CD14-positive monocyte (primary cell): ENCODE results near the gene TPSG1. TPM values are rescaled to one million over a fixed set of nuclear protein-coding genes. Genes with fewer than 3 reads are reported as not detected.
"Not testable (repeated sequence)": the region's sequence is repeated elsewhere in the genome, so short reads cannot be mapped to it uniquely, and the experiment has no call there.

Source experiments
- DNase-seq, 3 donors: peaks; one replicate each; pipeline ENCODE4 v3.0.0-alpha.2; 2011 to 2022
- H2AFZ ChIP-seq: 2 replicates; pipeline ENCODE4 v1.6.0; 2012; ENCODE audit warnings: mild to moderate bottlenecking, low read depth, low read length, inconsistent platforms; ENCODE audit not compliant: insufficient read depth, poor library complexity, severe bottlenecking
- H3K27ac ChIP-seq, 2 donors: 1 replicate in 1 of 2; 2 replicates in 1 of 2; pipeline ENCODE4 v1.5.1; 2012 to 2013; ENCODE audit warnings: low read length in 2 of 2, control low read depth in 1 of 2, inconsistent platforms in 1 of 2, low read depth in 1 of 2, mild to moderate bottlenecking in 1 of 2
- H3K27me3 ChIP-seq, 2 donors: one replicate each; pipeline versions ENCODE4 v1.6.0 to v1.6.1; 2011 to 2013; ENCODE audit warnings: low read length in 2 of 2; ENCODE audit not compliant: control insufficient read depth in 2 of 2, insufficient read depth in 2 of 2
- H3K36me3 ChIP-seq, 2 donors: replicated peaks in 1 of 2; 1 replicate in 1 of 2; 2 replicates in 1 of 2; pipeline versions ENCODE4 v1.5.1 to v1.6.1; 2012 to 2013; ENCODE audit warnings: low read length in 2 of 2, control low read depth in 1 of 2, inconsistent platforms in 1 of 2, mild to moderate bottlenecking in 1 of 2; ENCODE audit not compliant: insufficient read depth in 2 of 2, control insufficient read depth in 1 of 2
- H3K4me1 ChIP-seq, 2 donors: 1 replicate in 1 of 2; 2 replicates in 1 of 2; pipeline versions ENCODE4 v1.5.1 to v1.6.1; 2012 to 2013; ENCODE audit warnings: low read length in 2 of 2, control low read depth in 1 of 2, inconsistent platforms in 1 of 2, mild to moderate bottlenecking in 1 of 2, moderate library complexity in 1 of 2; ENCODE audit not compliant: insufficient read depth in 2 of 2, control insufficient read depth in 1 of 2
- H3K4me2 ChIP-seq: replicated peaks from 2 replicates; pipeline ENCODE3; 2012; ENCODE audit warnings: low read length, moderate library complexity, mild to moderate bottlenecking; ENCODE audit not compliant: poor library complexity, severe bottlenecking; ENCODE audit errors: extremely low read depth
- H3K4me3 ChIP-seq, 3 experiments: fragments of 200-600 bp in 1 of 3; sonication (generic) in 1 of 3; replicated peaks in 1 of 3; 1 replicate in 2 of 3; 2 replicates in 1 of 3; pipeline ENCODE4 v1.5.1; 2011 to 2013; ENCODE audit warnings: low read length in 3 of 3, mild to moderate bottlenecking in 3 of 3, control low read depth in 2 of 3, low read depth in 2 of 3, inconsistent platforms in 1 of 3, moderate library complexity in 1 of 3
- H3K79me2 ChIP-seq: 2 replicates; pipeline ENCODE4 v1.6.0; 2012; ENCODE audit warnings: mild to moderate bottlenecking, control low read depth, inconsistent platforms, low read length, moderate library complexity; ENCODE audit not compliant: insufficient read depth
- H3K9ac ChIP-seq: 2 replicates; pipeline ENCODE4 v1.6.0; 2017; ENCODE audit warnings: low read length, mild to moderate bottlenecking; ENCODE audit not compliant: insufficient read depth, poor library complexity, severe bottlenecking
- H3K9me3 ChIP-seq, 2 donors: replicated peaks in 1 of 2; 1 replicate in 1 of 2; 2 replicates in 1 of 2; pipeline versions ENCODE4 v1.5.1 to v1.6.1; 2012 to 2013; ENCODE audit warnings: low read length in 2 of 2, control low read depth in 1 of 2; ENCODE audit not compliant: control insufficient read depth in 1 of 2, insufficient read depth in 1 of 2
- H4K20me1 ChIP-seq: 2 replicates; pipeline ENCODE4 v1.6.0; 2012; ENCODE audit warnings: mild to moderate bottlenecking, low read length, control low read depth, moderate library complexity; ENCODE audit not compliant: insufficient read depth
- H3K27ac Mint-ChIP-seq, 7 donors: one replicate each; pipeline ENCODE4 v1.8.0; 2020; ENCODE audit warnings: mild to moderate bottlenecking in 7 of 7, mixed read lengths in 7 of 7, moderate library complexity in 6 of 7, inconsistent platforms in 2 of 7
- H3K27me3 Mint-ChIP-seq, 3 donors: one replicate each; pipeline ENCODE4 v1.8.0; 2021 to 2022; ENCODE audit warnings: low read depth in 3 of 3, mild to moderate bottlenecking in 3 of 3, mixed read lengths in 3 of 3, moderate library complexity in 3 of 3, inconsistent platforms in 1 of 3
- H3K36me3 Mint-ChIP-seq, 2 donors: one replicate each; pipeline ENCODE4 v1.8.0; 2020; ENCODE audit warnings: mixed read lengths in 2 of 2, inconsistent platforms in 1 of 2, mild to moderate bottlenecking in 1 of 2
- H3K4me1 Mint-ChIP-seq: one replicate; pipeline ENCODE4 v1.8.0; 2020; ENCODE audit warnings: mild to moderate bottlenecking, mixed read lengths
- H3K4me3 Mint-ChIP-seq, 2 donors: one replicate each; pipeline ENCODE4 v1.8.0; 2020; ENCODE audit warnings: mild to moderate bottlenecking in 2 of 2, mixed read lengths in 2 of 2, moderate library complexity in 1 of 2
- H3K9me3 Mint-ChIP-seq, 7 donors: one replicate each; pipeline ENCODE4 v1.8.0; 2020 to 2022; ENCODE audit warnings: mixed read lengths in 7 of 7, mild to moderate bottlenecking in 6 of 7, moderate library complexity in 6 of 7, inconsistent platforms in 2 of 7
- WGBS: methylation state at CpG from one replicate; pipeline ENCODE4 v1.1.5; 2013; ENCODE audit warnings: missing lambda C conversion rate; ENCODE audit not compliant: insufficient coverage; 5-methylcytosine and 5-hydroxymethylcytosine counted together
- intact Hi-C, 2 donors: fragments of 100-400 bp; cut with micrococcal nuclease; formaldehyde crosslinking; loops; one replicate each; pipeline versions ENCODE4 v1.15.0 to v1.15.1; 2023
- polyA plus RNA-seq, 3 donors: library from polyadenylated mRNA; depleted of rRNA in 1 of 3; unstranded in 2 of 3; stranded (reverse) in 1 of 3; fragments of 300-500 nt in 2 of 3; fragments of >200 nt in 1 of 3; fragmentation: Illumina TruSeq in 2 of 3; gene quantifications; 1 replicate in 2 of 3; 2 replicates in 1 of 3; pipeline ENCODE4 v1.2.3, GENCODE V29; 2012 to 2021
- TF ChIP-seq, protein P1 (sequence below): fragments of 200-600 bp; IDR thresholded peaks from one replicate; pipeline ENCODE4 v1.8.0; 2022; ENCODE audit warnings: antibody characterized with exemption, mild to moderate bottlenecking

TPSG1 gene
- polyA plus RNA-seq, 3 donors: not detected

DNA sequence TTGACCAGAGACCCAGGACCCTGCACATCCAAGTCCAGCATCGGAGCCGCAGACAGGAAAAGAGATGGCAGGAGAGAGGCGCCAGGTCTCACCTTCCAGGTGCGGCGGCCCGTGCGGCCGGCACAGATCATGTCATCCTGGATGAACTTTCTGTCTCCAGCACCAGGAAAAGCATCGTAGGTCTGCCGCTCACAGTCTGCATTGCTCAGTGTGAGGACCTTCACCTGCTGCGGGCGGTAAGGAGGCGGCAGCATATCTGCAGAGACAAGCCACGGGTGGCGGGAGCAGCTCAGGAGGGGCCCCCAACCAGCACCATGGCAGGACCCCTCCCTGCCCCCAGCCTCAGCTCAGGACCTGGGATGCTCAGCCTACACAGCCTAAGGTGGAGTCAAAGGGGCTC, 48.7 kb upstream of the TPSG1 start:
- TF ChIP-seq, protein P1, sequence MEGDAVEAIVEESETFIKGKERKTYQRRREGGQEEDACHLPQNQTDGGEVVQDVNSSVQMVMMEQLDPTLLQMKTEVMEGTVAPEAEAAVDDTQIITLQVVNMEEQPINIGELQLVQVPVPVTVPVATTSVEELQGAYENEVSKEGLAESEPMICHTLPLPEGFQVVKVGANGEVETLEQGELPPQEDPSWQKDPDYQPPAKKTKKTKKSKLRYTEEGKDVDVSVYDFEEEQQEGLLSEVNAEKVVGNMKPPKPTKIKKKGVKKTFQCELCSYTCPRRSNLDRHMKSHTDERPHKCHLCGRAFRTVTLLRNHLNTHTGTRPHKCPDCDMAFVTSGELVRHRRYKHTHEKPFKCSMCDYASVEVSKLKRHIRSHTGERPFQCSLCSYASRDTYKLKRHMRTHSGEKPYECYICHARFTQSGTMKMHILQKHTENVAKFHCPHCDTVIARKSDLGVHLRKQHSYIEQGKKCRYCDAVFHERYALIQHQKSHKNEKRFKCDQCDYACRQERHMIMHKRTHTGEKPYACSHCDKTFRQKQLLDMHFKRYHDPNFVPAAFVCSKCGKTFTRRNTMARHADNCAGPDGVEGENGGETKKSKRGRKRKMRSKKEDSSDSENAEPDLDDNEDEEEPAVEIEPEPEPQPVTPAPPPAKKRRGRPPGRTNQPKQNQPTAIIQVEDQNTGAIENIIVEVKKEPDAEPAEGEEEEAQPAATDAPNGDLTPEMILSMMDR: no peak
- Histone ChIP-seq H3K4me2 (no peak overlapping the region), H3K9ac (no peak overlapping the region), H3K36me3 (no peaks in the 10 kb centered on the region), H2AFZ (no peak overlapping the region), H3K27ac (no peak overlapping the region), H4K20me1 (no peaks in the 10 kb centered on the region), H3K9me3 (no peaks in the 10 kb centered on the region), H3K4me3 (no peak overlapping the region), H3K4me1 (no peaks in the 10 kb centered on the region), H3K27me3 (no peaks in the 10 kb centered on the region), H3K79me2 (no peaks in the 10 kb centered on the region)
- no peak for DNase-seq
- Mint-ChIP-seq H3K27ac (no peak overlapping the region), H3K9me3 (peaks cover 0 to 10% (median 3%) of the 10 kb centered on the region in 7 donors), H3K4me1 (no peaks in the 10 kb centered on the region), H3K4me3 (no peak overlapping the region), H3K27me3 (peaks cover 18 to 33% (median 23%) of the 10 kb centered on the region in 3 donors), H3K36me3 (no peaks in the 10 kb centered on the region)
- WGBS: 99% methylated on average over 13 of the region's 15 CpGs
- intact Hi-C loops: no loop called here

DNA sequence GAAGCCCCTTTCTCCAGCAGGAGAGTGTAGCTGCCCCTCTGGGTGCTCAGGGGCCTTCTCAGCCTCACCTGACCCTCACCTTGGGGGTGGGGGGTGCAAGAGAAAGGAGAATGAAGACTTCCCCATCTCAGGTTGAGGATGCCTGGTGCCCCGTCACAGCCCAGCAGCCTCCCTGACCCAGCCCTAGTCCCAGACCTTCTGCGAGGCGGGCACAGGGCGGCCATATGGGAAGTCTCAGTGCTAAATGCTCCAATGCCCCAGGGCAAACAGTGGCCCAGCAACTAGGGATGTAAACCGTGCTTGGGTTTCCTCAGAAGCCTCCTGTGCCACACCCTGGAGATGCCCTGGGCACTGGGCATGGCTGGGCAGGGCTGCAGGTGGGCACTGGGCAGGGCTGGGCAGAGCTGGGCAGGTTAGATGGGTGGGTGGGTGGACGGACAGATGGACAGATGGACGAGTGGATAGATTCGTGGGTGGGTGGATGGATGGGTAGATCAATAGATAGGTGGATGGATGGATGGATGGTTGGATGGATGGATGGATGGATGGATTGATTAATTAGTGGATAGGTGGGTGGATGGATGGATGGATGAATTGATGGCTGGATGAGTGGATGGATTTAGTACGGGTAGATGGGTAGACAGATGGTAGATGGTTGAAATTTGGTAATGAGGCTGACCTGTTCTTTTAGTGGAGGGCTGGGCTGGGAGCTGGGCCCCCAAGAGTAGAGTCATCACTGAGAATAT, 47.6 kb upstream of the TPSG1 start:
- Histone ChIP-seq H3K36me3 (no peaks in the 10 kb centered on the region), H2AFZ (no peak overlapping the region), H3K4me3 (no peak overlapping the region), H3K9ac (no peak overlapping the region), H3K27me3 (no peaks in the 10 kb centered on the region), H3K79me2 (no peaks in the 10 kb centered on the region), H3K4me2 (no peak overlapping the region), H4K20me1 (no peaks in the 10 kb centered on the region), H3K9me3 (no peaks in the 10 kb centered on the region), H3K4me1 (no peaks in the 10 kb centered on the region), H3K27ac (no peak overlapping the region)
- H3K36me3 Mint-ChIP-seq: no peaks in the 10 kb centered on the region
- TF ChIP-seq, protein P1: no peak
- no peak overlapping the region for H3K4me3 Mint-ChIP-seq
- WGBS: 87% methylated on average over 9 of the region's 9 CpGs
- no peak for DNase-seq
- H3K27me3 Mint-ChIP-seq: peaks cover 8 to 22% (median 13%) of the 10 kb centered on the region in 3 donors
- peaks cover 0 to 10% (median 3%) of the 10 kb centered on the region in 7 donors for H3K9me3 Mint-ChIP-seq
- no peaks in the 10 kb centered on the region for H3K4me1 Mint-ChIP-seq
- no peak overlapping the region for H3K27ac Mint-ChIP-seq
- intact Hi-C loops: no loop called here

DNA sequence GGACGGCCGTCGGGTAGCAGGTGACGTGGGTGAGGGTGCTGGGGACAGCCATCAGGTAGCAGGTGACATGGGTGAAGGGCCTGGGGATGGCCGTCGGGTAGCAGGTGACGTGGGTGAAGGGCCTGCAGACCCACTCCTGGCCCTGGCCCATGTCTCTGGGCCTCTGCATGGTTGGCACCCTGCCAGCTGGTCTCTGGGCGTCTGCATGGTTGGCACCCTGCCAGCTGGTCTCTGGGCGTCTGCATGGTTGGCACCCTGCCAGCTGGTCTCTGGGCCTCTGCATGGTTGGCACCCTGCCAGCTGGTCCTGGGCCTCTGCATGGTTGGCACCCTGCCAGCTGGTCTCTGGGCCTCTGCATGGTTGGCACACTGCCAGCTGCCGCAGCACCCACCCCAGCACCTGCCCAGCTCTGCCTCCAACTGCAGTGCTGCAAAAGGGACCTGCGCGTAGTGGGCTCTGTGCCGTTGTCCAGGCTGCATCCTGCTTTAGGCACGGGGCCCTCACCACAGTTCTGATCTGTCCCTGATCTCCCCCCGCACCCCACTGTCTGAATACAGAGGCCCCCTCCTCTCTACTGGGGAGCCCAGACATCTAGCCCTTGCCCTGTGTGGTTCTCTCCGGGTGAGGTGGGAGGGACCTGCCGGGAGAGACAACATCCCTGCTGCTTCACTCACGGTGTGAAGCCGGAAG, 46.8 kb upstream of the TPSG1 start:
- H3K4me1 Mint-ChIP-seq, intact Hi-C loops, H3K4me2 ChIP-seq, H3K9ac ChIP-seq, H3K79me2 ChIP-seq, H3K4me3 Mint-ChIP-seq, H3K36me3 Mint-ChIP-seq, H3K4me3 ChIP-seq, H2AFZ ChIP-seq, H3K9me3 ChIP-seq, DNase-seq, H3K27ac ChIP-seq, H3K4me1 ChIP-seq, H3K27ac Mint-ChIP-seq, H3K27me3 ChIP-seq, H3K36me3 ChIP-seq, H4K20me1 ChIP-seq: not testable (repeated sequence)
- peaks cover 7 to 17% (median 11%) of the 10 kb centered on the region in 3 donors for H3K27me3 Mint-ChIP-seq
- H3K9me3 Mint-ChIP-seq: peaks cover 0 to 10% (median 4%) of the 10 kb centered on the region in 7 donors
- WGBS: 39% methylated on average over 17 of the region's 19 CpGs
